ENCODE data around the gene LCLAT1.

DNA sequence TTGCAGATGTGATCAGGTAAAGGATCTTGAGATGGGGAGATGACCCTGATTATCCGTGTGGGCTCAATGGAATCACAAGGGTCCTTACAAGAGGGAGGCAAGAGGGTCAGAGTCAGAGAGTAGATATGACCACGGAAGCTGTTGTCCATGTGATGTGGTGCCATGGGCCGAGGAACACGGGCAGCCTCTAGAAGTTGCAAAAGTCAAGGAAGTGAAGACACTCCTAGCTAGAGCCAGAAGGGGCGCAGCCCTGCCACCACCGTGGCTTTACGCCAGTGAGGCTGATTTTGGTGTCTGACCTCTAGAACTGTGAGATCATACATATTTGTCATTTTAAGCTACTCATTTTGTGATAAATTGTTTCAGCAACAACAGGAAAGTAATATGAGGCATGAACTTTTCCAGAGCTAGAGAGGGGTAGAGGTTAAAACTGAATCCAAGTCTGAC lies 245.8 kb downstream of the LCLAT1 start:
- no peak for TF ChIP-seq POLR2A (IDR thresholded peaks at IDR 0.05; ENCODE audit: low read depth, low read length)
- TF ChIP-seq TAF1 (IDR thresholded peaks at IDR 0.05; ENCODE audit: borderline replicate concordance, low read depth, low read length) = no peak
- no peak for TF ChIP-seq POLR2AphosphoS5 (IDR thresholded peaks at IDR 0.05; ENCODE audit: low read depth, low read length)

Measured in GM12892 (cell line).